HG03558 (cell line): Measurements from ENCODE around the gene PRKG1.

Source experiments
- ATAC-seq: cut with Tn5 transposase; IDR thresholded peaks from one replicate; pipeline ENCODE4 v1.9.1; 2021; ENCODE audit warnings: moderate number of reproducible peaks; ENCODE audit not compliant: unreplicated experiment; ENCODE audit errors: extremely low read depth

Gene PRKG1

DNA sequence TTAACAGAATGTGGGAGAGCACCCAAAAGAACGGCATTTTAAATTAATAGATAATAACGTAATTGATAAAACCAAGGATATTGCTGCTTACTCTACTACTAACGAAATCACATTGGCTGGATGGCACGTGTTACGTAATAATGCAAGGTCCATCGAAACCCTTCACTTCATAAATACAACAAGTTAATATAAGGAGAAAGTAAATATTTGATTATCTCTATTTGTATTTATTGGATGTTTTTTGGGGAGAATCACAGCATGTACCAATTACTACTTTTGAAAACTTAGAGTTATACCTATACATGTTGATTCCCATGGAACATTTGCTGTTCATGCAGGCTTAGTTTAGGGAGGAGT lies 1.6 kb downstream of the PRKG1 start:
- no peak for ATAC-seq

GRCh38 chr10:51076299-51076841 lies 2.1 kb downstream of the PRKG1 start:
- no peak for ATAC-seq

DNA sequence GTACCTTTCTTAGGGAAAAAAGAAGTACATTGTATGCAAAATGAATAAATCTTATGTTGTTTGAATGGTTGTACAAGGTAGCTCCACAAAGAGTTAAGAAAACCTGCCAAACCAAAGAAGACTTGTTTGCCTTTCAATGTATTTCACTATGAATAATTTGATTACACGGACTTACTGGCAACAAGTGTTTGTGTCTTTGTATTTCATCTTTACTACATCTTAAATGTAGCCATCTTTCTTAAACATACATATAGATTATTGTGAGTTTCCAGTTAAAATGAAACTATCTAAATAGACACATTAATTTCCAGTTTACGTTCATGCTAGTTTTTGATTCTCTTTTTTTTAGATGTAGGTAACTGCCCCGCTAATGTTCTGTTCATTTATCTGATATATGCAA lies 2.8 kb downstream of the PRKG1 start:
- no peak for ATAC-seq

- no peak for ATAC-seq
Measured at GRCh38 chr10:51077507-51077906, 3.2 kb downstream of the PRKG1 start.

DNA sequence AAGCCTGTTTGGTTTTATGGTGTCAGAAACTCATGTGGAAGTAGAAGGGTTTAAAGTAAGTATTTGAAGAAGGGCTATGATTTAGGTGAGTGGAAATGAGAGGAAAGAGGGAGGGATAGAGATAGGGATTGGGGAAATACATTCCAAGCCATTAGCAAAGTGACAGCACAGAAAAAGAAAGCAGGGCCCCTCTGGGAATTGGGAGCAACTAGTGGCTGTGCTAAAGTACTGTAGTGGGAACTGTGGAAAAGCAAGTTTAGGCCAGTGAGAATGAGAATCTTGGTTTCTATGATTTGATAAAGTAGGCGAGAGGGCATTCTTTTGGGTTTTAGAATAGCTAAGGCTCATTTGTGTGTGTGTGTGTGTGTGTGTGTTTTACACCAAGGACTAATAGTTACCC lies 5.0 kb downstream of the PRKG1 start:
- ATAC-seq = no peak

GRCh38 chr10:51079766-51080165 lies 5.5 kb downstream of the PRKG1 start:
- no peak for ATAC-seq

DNA sequence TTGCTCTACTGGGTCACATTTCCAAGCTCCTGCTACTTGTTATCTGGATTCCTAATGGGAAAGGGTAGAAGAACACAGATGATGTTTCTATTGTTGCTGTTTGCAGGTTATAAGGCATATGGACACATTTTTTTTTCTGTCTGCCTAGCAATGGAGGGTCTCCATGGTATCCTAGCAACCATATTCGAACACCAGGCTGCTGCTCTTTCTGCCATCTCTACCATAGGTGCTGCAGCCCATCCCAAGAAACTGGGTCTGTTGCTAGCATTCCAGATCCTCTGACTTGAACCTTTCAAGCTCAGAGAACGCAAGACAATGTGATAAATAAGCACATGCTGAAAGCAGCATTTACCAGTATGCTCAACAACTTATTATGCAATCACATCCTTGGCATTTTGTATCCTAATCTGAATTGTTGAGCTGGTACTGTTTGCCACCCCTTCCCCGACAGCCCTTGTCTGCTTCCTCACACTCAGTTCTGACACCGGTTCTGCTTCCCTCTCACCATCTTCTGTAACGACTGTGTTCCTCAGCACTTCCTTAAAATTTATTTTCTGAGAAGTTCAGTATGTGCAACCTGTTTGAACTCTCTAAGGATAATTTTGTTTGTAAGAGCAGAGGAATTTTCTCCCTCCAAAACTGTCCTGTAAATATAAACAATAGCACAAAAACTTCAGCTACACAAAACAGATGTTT lies 6.2 kb downstream of the PRKG1 start:
- no peak for ATAC-seq

DNA sequence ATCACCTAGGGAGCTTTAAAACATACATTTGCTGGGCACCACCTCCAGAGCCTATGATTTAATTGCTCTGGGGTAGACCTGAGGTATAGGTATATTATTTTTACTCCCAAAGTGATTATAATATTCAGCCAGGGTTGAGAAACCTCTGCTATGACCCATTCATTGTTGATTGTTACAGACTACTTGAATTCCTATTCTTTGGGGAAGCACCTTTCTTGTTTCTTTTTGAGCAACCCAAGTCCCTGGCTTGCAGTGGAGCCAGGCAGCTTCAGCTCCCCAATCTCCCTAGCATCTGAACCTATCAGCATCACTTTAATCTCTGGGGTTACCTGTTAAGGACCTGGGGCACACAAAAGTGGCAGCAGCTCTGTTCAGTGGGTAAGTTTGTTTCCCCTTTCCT lies 8.6 kb downstream of the PRKG1 start:
- ATAC-seq = no peak

GRCh38 chr10:51083356-51083853 lies 9.1 kb downstream of the PRKG1 start:
- no peak for ATAC-seq

GRCh38 chr10:51085204-51085603 lies 10.9 kb downstream of the PRKG1 start:
- no peak for ATAC-seq

DNA sequence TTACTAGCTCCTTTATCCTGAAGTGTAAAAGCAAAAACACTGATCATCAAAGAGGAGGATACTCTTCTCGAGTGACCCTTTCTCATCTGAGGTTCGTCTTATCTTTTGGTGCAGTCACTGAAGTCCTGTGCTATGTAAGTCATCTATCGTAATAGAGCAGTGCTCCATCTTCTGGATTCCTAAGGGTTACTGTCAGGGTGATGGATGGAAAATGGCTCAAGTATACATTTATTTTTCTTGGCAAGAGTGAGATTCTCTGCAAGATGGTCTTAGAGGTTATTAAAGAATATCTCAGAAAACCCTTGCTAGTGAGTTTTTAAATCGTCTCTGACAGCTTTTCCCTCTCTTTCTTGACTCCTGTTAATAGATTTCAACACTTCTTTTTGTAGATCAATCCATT lies 12.4 kb downstream of the PRKG1 start:
- no peak for ATAC-seq

- no peak for ATAC-seq
Measured at GRCh38 chr10:51087114-51087513, 12.8 kb downstream of the PRKG1 start.

GRCh38 chr10:51090190-51090589 lies 15.9 kb downstream of the PRKG1 start:
- no peak for ATAC-seq

GRCh38 chr10:51092402-51092801 lies 18.1 kb downstream of the PRKG1 start:
- no peak for ATAC-seq

DNA sequence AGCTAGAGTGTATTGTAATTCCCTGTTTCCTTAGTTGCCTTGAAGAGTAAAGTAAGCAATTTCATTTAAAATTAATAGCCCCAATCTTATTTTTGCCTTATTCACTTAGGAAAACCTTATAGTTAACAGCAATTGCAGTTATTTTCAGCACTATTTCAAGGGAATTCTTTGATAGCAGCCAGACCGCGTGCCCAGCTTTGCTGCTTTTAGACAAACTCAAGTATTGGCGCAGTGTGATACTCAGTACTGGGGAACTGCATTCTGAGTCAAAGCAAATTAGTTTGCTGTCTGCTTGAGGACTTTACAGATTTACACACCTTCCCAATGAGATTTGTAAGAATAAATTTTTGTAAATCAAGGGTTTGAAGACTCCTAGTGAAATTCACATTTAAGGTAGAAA lies 21.2 kb downstream of the PRKG1 start:
- ATAC-seq = no peak

DNA sequence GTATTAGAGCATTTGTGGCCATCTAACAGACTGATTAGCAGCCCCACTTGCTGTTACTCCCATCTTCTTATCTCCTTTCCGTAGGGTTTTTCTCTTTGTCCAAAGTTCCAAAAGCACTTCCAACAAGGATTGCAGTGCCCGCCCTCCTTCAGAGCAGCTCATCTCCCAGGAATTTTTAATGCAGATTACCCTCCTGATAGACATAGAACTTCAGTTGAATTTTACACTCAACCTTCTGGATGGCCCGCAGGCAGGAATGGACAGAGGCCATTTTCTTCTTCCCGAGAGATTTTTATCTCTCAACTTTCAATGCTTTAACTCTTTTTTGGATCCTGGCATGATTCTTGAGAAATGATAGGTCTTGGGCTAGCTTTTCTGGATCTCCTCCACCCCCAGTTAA lies 23.3 kb downstream of the PRKG1 start:
- no peak for ATAC-seq

GRCh38 chr10:51100221-51100620 lies 25.9 kb downstream of the PRKG1 start:
- ATAC-seq = no peak

GRCh38 chr10:51103554-51104217 lies 29.4 kb downstream of the PRKG1 start:
- ATAC-seq = no peak

- ATAC-seq = no peak
Measured at GRCh38 chr10:51106311-51106945, 32.1 kb downstream of the PRKG1 start.

DNA sequence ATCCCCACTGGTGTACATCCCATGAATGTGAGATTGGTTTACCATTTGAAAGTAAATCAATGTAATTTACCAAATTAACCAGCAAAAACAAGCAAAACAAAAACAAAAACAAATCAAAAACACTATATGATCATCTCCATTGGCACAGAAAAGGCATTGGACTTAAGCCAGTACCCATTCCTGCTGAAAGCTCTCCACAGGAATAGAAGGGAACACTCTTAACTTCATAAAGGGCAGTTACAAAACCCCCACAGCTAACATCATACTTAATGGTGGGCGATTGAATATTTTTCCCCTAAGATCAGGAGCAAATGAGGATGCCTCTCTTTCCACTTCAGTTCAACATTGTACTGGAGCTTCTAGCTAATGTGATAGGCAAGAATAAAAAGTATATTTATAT lies 34.1 kb downstream of the PRKG1 start:
- no peak for ATAC-seq

DNA sequence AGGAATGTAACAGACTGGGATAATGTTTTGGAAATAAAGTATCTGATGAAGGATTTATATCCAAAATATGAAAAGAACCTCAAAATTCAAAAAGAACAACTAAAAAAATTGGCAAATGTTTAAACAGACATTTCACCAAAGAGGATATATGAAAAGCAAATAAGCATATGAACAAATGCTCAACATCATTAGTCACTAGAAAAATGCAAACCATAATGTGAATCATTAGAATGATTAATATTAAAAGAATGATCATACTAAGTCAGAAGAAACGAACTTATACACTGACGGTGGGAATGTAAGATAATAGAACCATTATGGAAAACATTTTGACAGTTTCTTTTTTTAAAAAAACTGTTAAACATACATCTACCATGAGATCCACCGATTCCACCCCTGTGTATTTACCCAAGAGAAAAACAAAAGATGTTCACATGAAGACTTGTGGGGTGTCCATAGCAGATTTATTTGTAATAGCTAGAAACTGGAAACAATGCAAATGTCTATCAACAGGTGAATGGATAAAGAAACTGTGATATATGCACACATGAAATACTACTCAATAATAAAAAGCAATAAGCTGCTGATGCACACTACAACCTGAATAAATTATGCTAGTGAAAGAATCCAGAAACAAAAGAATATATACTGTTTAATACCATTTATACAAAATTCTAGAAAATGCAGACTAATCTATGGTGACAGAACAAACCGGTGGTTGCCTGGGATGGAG lies 35.7 kb downstream of the PRKG1 start:
- ATAC-seq = no peak
